Panc1 (cell line): ENCODE measurements around the gene JADE3. TPM values are rescaled to one million over a fixed set of nuclear protein-coding genes. Genes with fewer than 3 reads are reported as not detected.

Experiments used
- ATAC-seq: fragments of 200-7000 bp; cut with Tn5 transposase; 2 replicates; pipeline ENCODE4 v1.9.1; 2020; ENCODE audit warnings: mild to moderate bottlenecking, moderate library complexity
- BruUV-seq: library from RNA; stranded (reverse); fragments of 400-500 nt; replicated peaks from 2 replicates; lab custom pipeline; 2021; lab: Mats Ljungman, UMichigan
- CTCF ChIA-PET: fragments of 300-600 bp; sonication (Branson Sonifier 250); formaldehyde crosslinking; loops from one replicate; lab custom pipeline; 2022; ENCODE audit warnings: antibody characterized with exemption; lab: Charles Lee
- POLR2A ChIA-PET: fragments of 300-600 bp; sonication (Branson Sonifier 250); formaldehyde crosslinking; loops from one replicate; lab custom pipeline; 2022; ENCODE audit warnings: antibody characterized with exemption; lab: Charles Lee
- DNase-seq: peaks from one replicate; pipeline ENCODE4 v3.0.0-alpha.2; 2010; ENCODE audit warnings: low read depth, low spot score
- H3K27ac ChIP-seq: 2 replicates; pipeline ENCODE4 v1.5.1; 2011; ENCODE audit warnings: mild to moderate bottlenecking, low read length, inconsistent platforms
- H3K27me3 ChIP-seq: fragments of 200-500 bp; sonication (Bioruptor generic); 2 replicates; pipeline ENCODE4 v1.6.0; 2014; ENCODE audit warnings: low read length, inconsistent platforms; ENCODE audit not compliant: control insufficient read depth, insufficient read depth
- H3K36me3 ChIP-seq: fragments of 200-500 bp; sonication (Bioruptor generic); 2 replicates; pipeline ENCODE4 v1.5.1; 2014; ENCODE audit warnings: inconsistent platforms, mild to moderate bottlenecking, low read length, moderate library complexity; ENCODE audit not compliant: control insufficient read depth, insufficient read depth
- H3K4me1 ChIP-seq: 2 replicates; pipeline ENCODE4 v1.5.1; 2011; ENCODE audit warnings: inconsistent platforms, mild to moderate bottlenecking, low read length, moderate library complexity; ENCODE audit not compliant: control insufficient read depth, insufficient read depth
- H3K4me3 ChIP-seq, 2 experiments: 2 replicates each; pipeline ENCODE4 v1.5.1; 2011 to 2012; ENCODE audit warnings: low read depth in 2 of 2, low read length in 2 of 2, mild to moderate bottlenecking in 2 of 2, inconsistent platforms in 1 of 2, moderate library complexity in 1 of 2
- H3K9me3 ChIP-seq: fragments of 200-500 bp; sonication (Bioruptor generic); 2 replicates; pipeline ENCODE4 v1.5.1; 2014; ENCODE audit warnings: low read depth, mild to moderate bottlenecking, inconsistent platforms, low read length, moderate library complexity; ENCODE audit not compliant: control insufficient read depth, insufficient read depth
- POLR2AphosphoS5 ChIP-seq: IDR thresholded peaks from 2 replicates; pipeline ENCODE4 v1.6.1; 2012; ENCODE audit warnings: mild to moderate bottlenecking, low read depth, low read length, moderate library complexity
- SIN3A ChIP-seq: IDR thresholded peaks from 2 replicates; pipeline ENCODE4 v1.6.1; 2012; ENCODE audit warnings: low read depth, mild to moderate bottlenecking, low read length, moderate library complexity, borderline replicate concordance; ENCODE audit not compliant: insufficient read depth
- TCF7L2 ChIP-seq: IDR thresholded peaks from 2 replicates; pipeline ENCODE4 v1.6.1; 2011; ENCODE audit warnings: mild to moderate bottlenecking, low read depth, low read length, inconsistent platforms
- in situ Hi-C: cut with HindIII; loops from 2 replicates; pipeline ENCODE4 v1.10.0; 2016; ENCODE audit warnings: low sequenced_read_pairs, low pct_unique_long_range_greater_than_20kb
- intact Hi-C: fragments of 100-400 bp; cut with micrococcal nuclease; formaldehyde crosslinking; loops from one replicate; pipeline ENCODE4 v1.10.0; 2022; ENCODE audit not compliant: unreplicated experiment
- total RNA-seq: library from RNA; stranded (reverse); gene quantifications from one replicate; pipeline ENCODE4 v1.2.1, GENCODE V29; 2021; ENCODE audit not compliant: unreplicated experiment
- TF ChIP-seq, protein P1 (sequence below): fragments of 450-650 bp; IDR thresholded peaks from 2 replicates; pipeline ENCODE4 v1.5.1; 2017; ENCODE audit warnings: mild to moderate bottlenecking
- TF ChIP-seq, protein P2 (sequence below), 2 experiments: IDR thresholded peaks; 2 replicates each; pipeline ENCODE4 v1.6.1; 2011 to 2012; ENCODE audit warnings: low read depth in 2 of 2, control low read depth in 1 of 2, low read length in 1 of 2, mild to moderate bottlenecking in 1 of 2, moderate library complexity in 1 of 2; ENCODE audit not compliant: insufficient read depth in 1 of 2

The JADE3 gene
- total RNA-seq, 1 experiment from 2014 or later = 22.2 TPM

DNA sequence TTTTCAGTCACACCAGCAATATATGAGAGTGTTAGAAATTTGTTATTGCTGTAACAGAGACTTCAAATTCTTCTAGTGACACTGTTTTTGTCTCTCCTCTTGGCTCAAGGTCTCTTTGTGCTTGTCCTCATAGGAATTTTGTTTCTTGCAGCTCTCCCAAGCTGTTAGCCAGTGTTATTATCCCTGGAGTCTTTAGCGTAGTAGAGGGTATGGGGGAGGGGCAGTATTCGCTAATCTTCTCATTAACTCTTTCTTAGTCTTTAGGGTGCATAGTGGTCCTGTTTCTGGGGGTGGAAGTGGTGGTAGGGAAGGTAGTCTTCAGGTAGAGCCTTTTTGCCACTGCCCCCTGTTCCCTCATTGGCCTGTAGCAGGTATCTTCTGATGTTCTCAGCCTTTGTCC lies 79.4 kb downstream of the JADE3 start:
- no peak overlapping the region for H3K27ac ChIP-seq
- H3K27me3 ChIP-seq = no peaks in the 10 kb centered on the region
- POLR2A ChIA-PET = no interaction called here
- intact Hi-C loops = no loop called here
- CTCF ChIA-PET = no interaction called here
- no peak for TF ChIP-seq TCF7L2
- no peak for TF ChIP-seq SIN3A
- TF ChIP-seq, protein P1, sequence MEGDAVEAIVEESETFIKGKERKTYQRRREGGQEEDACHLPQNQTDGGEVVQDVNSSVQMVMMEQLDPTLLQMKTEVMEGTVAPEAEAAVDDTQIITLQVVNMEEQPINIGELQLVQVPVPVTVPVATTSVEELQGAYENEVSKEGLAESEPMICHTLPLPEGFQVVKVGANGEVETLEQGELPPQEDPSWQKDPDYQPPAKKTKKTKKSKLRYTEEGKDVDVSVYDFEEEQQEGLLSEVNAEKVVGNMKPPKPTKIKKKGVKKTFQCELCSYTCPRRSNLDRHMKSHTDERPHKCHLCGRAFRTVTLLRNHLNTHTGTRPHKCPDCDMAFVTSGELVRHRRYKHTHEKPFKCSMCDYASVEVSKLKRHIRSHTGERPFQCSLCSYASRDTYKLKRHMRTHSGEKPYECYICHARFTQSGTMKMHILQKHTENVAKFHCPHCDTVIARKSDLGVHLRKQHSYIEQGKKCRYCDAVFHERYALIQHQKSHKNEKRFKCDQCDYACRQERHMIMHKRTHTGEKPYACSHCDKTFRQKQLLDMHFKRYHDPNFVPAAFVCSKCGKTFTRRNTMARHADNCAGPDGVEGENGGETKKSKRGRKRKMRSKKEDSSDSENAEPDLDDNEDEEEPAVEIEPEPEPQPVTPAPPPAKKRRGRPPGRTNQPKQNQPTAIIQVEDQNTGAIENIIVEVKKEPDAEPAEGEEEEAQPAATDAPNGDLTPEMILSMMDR = no peak
- TF ChIP-seq POLR2AphosphoS5 = no peak
- TF ChIP-seq, protein P2, sequence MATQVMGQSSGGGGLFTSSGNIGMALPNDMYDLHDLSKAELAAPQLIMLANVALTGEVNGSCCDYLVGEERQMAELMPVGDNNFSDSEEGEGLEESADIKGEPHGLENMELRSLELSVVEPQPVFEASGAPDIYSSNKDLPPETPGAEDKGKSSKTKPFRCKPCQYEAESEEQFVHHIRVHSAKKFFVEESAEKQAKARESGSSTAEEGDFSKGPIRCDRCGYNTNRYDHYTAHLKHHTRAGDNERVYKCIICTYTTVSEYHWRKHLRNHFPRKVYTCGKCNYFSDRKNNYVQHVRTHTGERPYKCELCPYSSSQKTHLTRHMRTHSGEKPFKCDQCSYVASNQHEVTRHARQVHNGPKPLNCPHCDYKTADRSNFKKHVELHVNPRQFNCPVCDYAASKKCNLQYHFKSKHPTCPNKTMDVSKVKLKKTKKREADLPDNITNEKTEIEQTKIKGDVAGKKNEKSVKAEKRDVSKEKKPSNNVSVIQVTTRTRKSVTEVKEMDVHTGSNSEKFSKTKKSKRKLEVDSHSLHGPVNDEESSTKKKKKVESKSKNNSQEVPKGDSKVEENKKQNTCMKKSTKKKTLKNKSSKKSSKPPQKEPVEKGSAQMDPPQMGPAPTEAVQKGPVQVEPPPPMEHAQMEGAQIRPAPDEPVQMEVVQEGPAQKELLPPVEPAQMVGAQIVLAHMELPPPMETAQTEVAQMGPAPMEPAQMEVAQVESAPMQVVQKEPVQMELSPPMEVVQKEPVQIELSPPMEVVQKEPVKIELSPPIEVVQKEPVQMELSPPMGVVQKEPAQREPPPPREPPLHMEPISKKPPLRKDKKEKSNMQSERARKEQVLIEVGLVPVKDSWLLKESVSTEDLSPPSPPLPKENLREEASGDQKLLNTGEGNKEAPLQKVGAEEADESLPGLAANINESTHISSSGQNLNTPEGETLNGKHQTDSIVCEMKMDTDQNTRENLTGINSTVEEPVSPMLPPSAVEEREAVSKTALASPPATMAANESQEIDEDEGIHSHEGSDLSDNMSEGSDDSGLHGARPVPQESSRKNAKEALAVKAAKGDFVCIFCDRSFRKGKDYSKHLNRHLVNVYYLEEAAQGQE (IDR thresholded peaks at IDR 0.05; ENCODE audit: insufficient read depth in 1 of 2, low read depth in 2 of 2, low read length in 1 of 2) = no peak
- no peaks in the 10 kb centered on the region; the same call in 1 of the 2 replicates for H3K4me1 ChIP-seq
- no peak overlapping the region for H3K4me3 ChIP-seq
- no TSS peak for BruUV-seq
- H3K36me3 ChIP-seq = no peaks in the 10 kb centered on the region
- no peak for ATAC-seq
- no peak for DNase-seq
- no peaks in the 10 kb centered on the region for H3K9me3 ChIP-seq
- in situ Hi-C loops = no loop called here

DNA sequence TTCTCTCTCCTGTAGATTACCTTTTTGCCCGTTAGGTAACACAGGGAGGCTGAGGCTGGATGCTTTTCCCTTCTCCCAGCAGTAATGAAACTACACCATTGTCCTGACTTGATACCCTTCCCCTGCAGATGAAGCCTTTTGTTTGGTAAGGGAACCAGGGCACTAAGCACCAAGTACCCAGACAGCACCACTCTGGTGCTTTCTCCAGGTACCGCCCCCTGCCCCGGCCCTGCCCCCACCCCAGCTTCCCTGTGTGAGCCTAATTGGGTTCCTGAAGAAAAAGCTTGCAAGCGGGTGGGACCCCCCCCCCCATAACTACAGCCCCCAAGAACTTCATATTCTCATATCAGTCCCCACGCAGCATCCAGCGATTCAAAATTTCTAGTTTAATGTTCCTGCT lies 79.8 kb downstream of the JADE3 start:
- no peak for ATAC-seq
- H3K4me3 ChIP-seq = no peak overlapping the region

More for the DNA sequence above, 79.8 kb downstream of the JADE3 start:
- intact Hi-C loops = no loop called here
- ChIA-PET CTCF (no interaction called here), POLR2A (no interaction called here)
- BruUV-seq = no TSS peak
- no peak for TF ChIP-seq SIN3A
- TF ChIP-seq, protein P1 = no peak
- TF ChIP-seq TCF7L2 = no peak
- Histone ChIP-seq H3K27me3 (no peaks in the 10 kb centered on the region), H3K9me3 (no peaks in the 10 kb centered on the region; the same call in 1 of the 2 replicates), H3K36me3 (no peaks in the 10 kb centered on the region), H3K4me1 (no peaks in the 10 kb centered on the region; the same call in 1 of the 2 replicates), H3K27ac (no peak overlapping the region)
- in situ Hi-C loops = no loop called here
- DNase-seq = no peak
